ENCODE measurements around the gene RBM39.
"Not testable (repeated sequence)": the region's sequence is repeated elsewhere in the genome, so short reads cannot be mapped to it uniquely, and the experiment has no call there.

The RBM39 gene

GRCh38 chr20:35741892-35742740 is at the start of gene RBM39:
TSS of gene RBM39 (minus strand) at chr20:35742260. CDS start at chr20:35740874, 1,386 bp downstream.
- peak; percentile 37 for TF ChIP-seq GATA1 (IDR thresholded peaks at IDR 0.05; ENCODE audit: low read depth, low read length)
- peak; percentile 98 for TF ChIP-seq POLR2A (IDR thresholded peaks at IDR 0.05; ENCODE audit: low read length)
- peak; percentile 100 for DNase-seq

GRCh38 chr20:35791821-35792220 is 49.8 kb upstream of the RBM39 start:
- TF ChIP-seq POLR2A (IDR thresholded peaks at IDR 0.05; ENCODE audit: low read length) (no peak), GATA1 (IDR thresholded peaks at IDR 0.05; ENCODE audit: low read depth, low read length) (no peak)
- DNase-seq = no peak

GRCh38 chr20:35791097-35791496 is 49.0 kb upstream of the RBM39 start:
- no peak for DNase-seq
- no peak for TF ChIP-seq GATA1 (IDR thresholded peaks at IDR 0.05; ENCODE audit: low read depth, low read length)
- TF ChIP-seq POLR2A (IDR thresholded peaks at IDR 0.05; ENCODE audit: low read length) = no peak

GRCh38 chr20:35788796-35789195 is 46.7 kb upstream of the RBM39 start:
- TF ChIP-seq POLR2A (IDR thresholded peaks at IDR 0.05; ENCODE audit: low read length) = no peak

GRCh38 chr20:35785541-35785940 is 43.5 kb upstream of the RBM39 start:
- not testable (repeated sequence) for DNase-seq

More at GRCh38 chr20:35788796-35789195, 46.7 kb upstream of the RBM39 start:
- no peak for DNase-seq

GRCh38 chr20:35783811-35784210 is 41.8 kb upstream of the RBM39 start:
- DNase-seq = not testable (repeated sequence)

- TF ChIP-seq GATA1 (IDR thresholded peaks at IDR 0.05; ENCODE audit: low read depth, low read length) = no peak
- TF ChIP-seq POLR2A (IDR thresholded peaks at IDR 0.05; ENCODE audit: low read length) = no peak
- DNase-seq = peak; percentile 81 to 85
Measured at GRCh38 chr20:35776513-35777101, 34.5 kb upstream of the RBM39 start.

- no peak for DNase-seq
- no peak for TF ChIP-seq GATA1 (IDR thresholded peaks at IDR 0.05; ENCODE audit: low read depth, low read length)
- TF ChIP-seq POLR2A (IDR thresholded peaks at IDR 0.05; ENCODE audit: low read length) = no peak
Measured at GRCh38 chr20:35774391-35774790, 32.3 kb upstream of the RBM39 start.

GRCh38 chr20:35773154-35773751 is 31.2 kb upstream of the RBM39 start:
- DNase-seq = peak; percentile 29 to 45
- TF ChIP-seq GATA1 (IDR thresholded peaks at IDR 0.05; ENCODE audit: low read depth, low read length) = no peak
- no peak for TF ChIP-seq POLR2A (IDR thresholded peaks at IDR 0.05; ENCODE audit: low read length)

- peak in 1 of 2 experiments; percentile 47 for DNase-seq
- TF ChIP-seq GATA1 (IDR thresholded peaks at IDR 0.05; ENCODE audit: low read depth, low read length) (no peak), POLR2A (IDR thresholded peaks at IDR 0.05; ENCODE audit: low read length) (no peak)
Measured at GRCh38 chr20:35772563-35773058, 30.6 kb upstream of the RBM39 start.

GRCh38 chr20:35771689-35772562 is 29.9 kb upstream of the RBM39 start, which contains the start of gene PHF20:
TSS of gene PHF20 (plus strand) at chr20:35772015. CDS start at chr20:35801523, 29,508 bp downstream.
- DNase-seq = peak; percentile 98 to 100
- no peak for TF ChIP-seq GATA1 (IDR thresholded peaks at IDR 0.05; ENCODE audit: low read depth, low read length)
- peak; percentile 80 for TF ChIP-seq POLR2A (IDR thresholded peaks at IDR 0.05; ENCODE audit: low read length)

- TF ChIP-seq GATA1 (IDR thresholded peaks at IDR 0.05; ENCODE audit: low read depth, low read length) = no peak
- no peak for TF ChIP-seq POLR2A (IDR thresholded peaks at IDR 0.05; ENCODE audit: low read length)
- no peak for DNase-seq
Measured at GRCh38 chr20:35771367-35771688, 29.3 kb upstream of the RBM39 start.

GRCh38 chr20:35768731-35769664 is 26.9 kb upstream of the RBM39 start:
- peak; percentile 34 to 44 for DNase-seq

More at GRCh38 chr20:35768731-35769664, 26.9 kb upstream of the RBM39 start:
- TF ChIP-seq POLR2A (IDR thresholded peaks at IDR 0.05; ENCODE audit: low read length) (no peak), GATA1 (IDR thresholded peaks at IDR 0.05; ENCODE audit: low read depth, low read length) (no peak)
